Stimulated activated CD8-positive, alpha-beta memory T cell treated with anti-CD3 and anti-CD28 coated beads, Interleukin-2, amount 100 ng/mL, for 1 hour (primary cell): ENCODE measurements around the gene PTPRG.
"Not testable (repeated sequence)": the region's sequence is repeated elsewhere in the genome, so short reads cannot be mapped to it uniquely, and the experiment has no call there.

ENCODE experiments used
- DNase-seq, 2 donors: peaks; one replicate each; pipeline ENCODE4 v3.0.0-alpha.2; 2020; ENCODE audit warnings: low read depth in 2 of 2

Gene PTPRG

GRCh38 chr3:61724183-61724582, 162.8 kb downstream of the PTPRG start:
- DNase-seq: no peak

GRCh38 chr3:61724801-61725200, 163.4 kb downstream of the PTPRG start:
- DNase-seq: no peak

DNA sequence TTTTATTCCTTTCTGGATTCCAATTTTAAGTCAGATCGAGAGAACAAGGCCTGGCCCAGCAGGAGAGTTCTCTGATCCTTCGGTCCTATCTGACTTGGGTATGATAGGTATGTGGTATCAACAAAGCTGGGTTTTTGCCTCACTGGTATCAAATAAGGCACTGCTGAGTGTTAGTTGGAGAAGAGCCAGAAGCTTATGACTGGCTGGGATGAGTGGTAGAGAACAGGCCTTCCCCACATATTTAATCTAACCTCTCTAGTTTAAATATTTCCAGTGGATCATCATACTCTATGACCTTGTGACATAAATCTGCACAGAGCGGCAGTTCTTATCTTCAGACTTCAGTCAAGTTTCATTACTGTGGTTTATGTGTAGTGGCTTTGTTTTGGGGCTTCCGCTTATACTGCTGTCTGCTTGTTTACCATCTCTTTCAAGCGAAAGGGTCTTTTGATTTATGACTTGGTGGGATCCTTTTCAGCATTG, 164.5 kb downstream of the PTPRG start:
- DNase-seq: no peak

DNA sequence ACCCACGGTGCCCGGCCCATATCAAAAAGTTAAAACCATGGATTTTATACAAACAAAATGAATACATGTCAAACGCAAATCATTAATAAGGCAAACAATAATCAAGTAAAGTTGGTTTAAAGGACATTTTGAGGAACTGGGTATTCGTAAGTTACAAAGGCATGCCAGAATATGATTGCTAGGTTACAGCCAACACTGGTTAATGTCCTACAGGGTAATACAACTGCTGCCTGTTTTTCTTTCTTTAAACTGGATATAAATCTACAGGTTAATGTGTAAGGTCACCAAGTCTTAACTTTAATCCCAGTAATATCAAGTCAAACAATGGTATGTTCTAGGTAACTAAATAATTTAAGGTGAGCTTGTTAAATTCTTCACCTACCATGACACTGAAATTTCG, 166.1 kb downstream of the PTPRG start:
- DNase-seq: no peak

GRCh38 chr3:61729038-61729634, 167.8 kb downstream of the PTPRG start:
- DNase-seq: no peak

DNA sequence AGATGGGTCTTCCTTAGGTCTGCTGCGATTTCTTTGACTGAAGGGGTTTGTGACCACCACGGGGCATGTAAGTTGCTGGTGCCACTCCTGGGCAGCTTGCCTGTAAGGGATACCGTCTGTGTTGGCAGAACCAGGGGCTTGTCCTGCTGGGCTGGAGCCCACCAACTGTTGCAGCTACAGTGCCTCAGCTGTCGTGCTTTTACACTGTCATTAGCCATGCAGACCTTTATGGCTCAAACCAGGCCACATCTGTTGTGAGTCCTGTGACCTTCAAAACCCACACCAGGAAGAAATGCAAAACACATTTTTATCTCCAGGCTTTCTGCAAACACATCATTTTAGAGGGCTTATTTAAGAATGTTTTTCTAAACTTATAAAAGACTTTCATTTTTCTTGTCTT, 168.7 kb downstream of the PTPRG start:
- no peak for DNase-seq

- DNase-seq: no peak
These were observed 169.3 kb downstream of the PTPRG start for GRCh38 chr3:61730577-61731231.

- no peak for DNase-seq
These were observed 171.6 kb downstream of the PTPRG start for GRCh38 chr3:61733000-61733399.

GRCh38 chr3:61733876-61734275, 172.5 kb downstream of the PTPRG start:
- DNase-seq: no peak

GRCh38 chr3:61734749-61735686, 173.6 kb downstream of the PTPRG start:
- no peak for DNase-seq

DNA sequence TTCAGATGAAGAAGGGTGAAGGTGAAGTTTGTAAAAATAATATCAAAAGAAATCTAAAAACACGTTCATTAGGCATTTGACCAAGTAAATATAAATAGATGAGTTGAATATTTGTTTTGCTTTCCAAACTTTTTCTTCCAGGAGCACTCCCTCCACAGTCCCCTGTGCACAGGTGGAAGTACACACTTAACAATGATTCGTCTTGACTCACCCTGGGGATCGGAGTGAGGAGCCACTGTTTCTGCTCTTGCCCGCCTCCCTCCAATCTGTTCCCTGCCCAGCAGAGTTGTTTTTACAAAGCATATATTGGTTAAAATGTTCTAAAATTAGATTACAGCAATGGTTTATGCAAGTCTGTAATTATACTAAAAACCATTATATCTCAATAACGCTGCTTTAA, 175.1 kb downstream of the PTPRG start:
- no peak for DNase-seq

DNA sequence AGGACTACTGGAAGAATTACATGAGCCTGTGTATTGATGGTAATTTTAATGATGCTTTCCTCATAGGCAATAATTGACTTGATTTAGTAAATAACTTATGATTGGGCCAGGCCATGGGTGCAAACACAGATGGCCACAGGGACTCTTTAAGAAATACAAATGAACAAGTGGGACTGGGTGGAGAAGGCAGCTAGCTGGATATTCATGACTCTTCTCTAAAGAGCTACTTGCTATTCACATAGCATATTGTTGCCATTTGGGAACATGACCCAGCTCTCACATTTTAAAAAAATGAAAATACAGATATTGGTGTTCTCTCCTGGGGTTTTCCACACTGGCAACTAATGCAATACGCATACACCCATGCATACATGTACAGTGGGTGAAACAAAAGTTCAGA, 178.3 kb downstream of the PTPRG start:
- no peak for DNase-seq

DNA sequence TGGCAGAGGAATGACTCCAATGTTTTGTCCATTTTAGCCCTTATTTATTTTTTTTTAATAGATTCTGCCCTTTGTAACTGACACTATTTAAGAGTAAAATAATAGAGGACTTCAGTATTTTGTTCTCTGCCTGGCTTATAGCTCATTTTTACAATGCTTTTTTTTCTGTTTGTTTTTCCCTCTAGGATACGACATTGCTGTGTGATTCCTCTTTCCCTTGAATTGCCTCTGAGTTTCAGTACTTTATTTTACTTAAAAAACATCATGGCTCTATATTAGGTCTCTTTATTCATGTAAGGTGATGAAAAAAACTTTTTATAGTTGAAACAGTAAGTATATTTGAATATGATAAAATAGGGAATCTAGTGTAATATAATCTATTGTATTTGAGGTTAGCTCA, 179.1 kb downstream of the PTPRG start:
- DNase-seq: no peak

DNA sequence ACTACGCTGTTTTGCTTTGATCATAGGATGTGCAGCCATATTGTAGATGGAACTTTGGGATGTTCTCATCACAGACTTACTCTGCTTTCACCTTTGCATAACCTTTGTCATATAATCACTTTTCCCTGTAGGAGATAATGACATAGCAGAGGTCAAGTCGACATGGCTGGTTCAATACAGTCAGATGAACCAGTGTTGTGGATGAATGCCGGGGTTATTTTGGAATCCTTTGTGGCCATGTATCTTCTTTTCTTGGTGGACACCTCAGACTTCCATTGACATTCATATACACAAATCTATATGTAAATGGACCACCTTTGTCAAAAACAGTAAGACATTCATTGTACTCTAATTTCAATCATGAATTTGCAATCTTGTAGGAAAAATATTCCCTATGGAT, 180.2 kb downstream of the PTPRG start:
- DNase-seq: no peak

DNA sequence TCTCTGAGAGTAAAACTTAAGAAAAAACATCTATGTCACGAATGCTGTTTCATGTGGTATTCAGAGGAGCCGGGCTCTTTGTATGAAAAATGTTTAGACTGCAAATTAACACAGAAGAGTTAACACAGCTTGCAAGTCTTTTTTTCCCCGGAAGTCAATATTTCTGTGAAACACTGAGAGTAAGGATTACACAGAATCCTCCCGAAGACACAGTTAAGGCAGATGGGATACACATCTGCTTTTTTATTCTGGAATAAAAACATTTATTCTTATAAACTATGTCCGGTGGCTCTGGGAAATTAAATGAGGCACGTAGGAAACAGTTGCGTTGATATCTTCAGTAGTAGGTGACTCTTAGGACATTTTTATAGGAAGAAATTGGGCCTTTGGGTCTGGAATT, 180.6 kb downstream of the PTPRG start:
- no peak for DNase-seq

GRCh38 chr3:61743067-61743466, 181.7 kb downstream of the PTPRG start:
- DNase-seq: no peak

- no peak for DNase-seq
These were observed 182.4 kb downstream of the PTPRG start for GRCh38 chr3:61743686-61744242.

DNA sequence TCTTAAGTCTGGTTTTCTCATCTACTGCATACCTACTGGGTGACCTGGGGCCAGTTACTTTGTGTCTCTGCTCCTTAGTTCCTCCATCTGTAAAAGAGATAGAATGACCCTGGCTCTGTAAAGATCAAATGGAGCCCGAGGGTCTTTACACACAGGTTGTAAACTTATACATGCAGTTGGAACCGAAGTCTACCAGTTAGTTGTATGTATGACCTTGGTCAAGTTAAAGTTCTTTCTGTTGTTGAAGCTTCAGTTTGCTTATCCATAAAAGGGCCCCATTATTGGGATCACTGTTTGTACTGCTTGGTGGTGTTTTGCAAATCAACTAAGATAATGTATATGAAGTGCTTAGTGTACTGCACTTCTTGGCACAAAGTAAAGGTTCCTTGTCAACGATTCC, 186.9 kb downstream of the PTPRG start:
- no peak for DNase-seq

- no peak for DNase-seq
These were observed 189.4 kb downstream of the PTPRG start for GRCh38 chr3:61750766-61751165.

DNA sequence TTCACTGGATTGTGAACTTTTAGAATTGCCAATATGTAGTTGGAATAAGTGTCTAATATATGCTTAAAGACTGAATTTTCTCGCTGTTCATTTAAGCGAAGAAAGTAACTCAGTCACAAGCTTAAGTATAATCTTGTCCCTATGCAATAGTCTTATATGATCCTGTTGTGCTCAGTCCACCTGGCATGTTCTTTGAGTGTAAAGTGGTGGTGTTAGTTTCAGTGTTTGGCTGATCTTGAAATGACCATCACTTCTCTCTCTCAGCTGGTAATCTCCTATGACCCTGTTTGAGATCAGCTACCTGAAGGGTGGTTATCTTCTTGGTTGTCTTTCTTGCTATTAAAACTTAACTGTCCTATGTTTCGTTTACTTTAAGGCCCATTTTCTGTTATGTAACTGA, 197.5 kb downstream of the PTPRG start:
- no peak for DNase-seq

DNA sequence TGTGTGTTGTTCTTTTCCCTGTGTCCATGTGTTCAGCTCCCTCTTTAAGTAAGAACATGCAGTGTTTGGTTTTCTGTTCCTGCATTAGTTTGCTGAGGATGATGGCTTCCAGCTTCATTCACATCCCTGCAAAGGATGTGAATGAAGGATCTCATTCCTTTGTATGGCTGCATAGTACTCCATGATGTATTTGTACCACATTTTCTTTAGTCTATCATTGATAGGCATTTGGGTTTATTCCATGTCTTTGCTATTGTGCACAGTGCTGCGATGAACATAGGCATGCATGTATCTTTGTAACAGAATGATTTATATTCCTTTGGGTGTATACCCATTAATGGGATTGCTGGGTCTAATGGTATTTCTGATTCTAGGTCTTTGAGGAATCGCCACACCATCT, 199.4 kb downstream of the PTPRG start:
- not testable (repeated sequence) for DNase-seq

- no peak for DNase-seq
These were observed 200.5 kb downstream of the PTPRG start for GRCh38 chr3:61761694-61762430.
